Measurements from ENCODE around the gene LGR4. TPM values are rescaled to one million over a fixed set of nuclear protein-coding genes. Genes with fewer than 3 reads are reported as not detected.

Gene LGR4
- total RNA-seq, 1 donor from 2014 or later, result 36.2 TPM

- Mint-ChIP-seq H3K36me3 (ENCODE audit: low read depth) (no peaks in the 10 kb centered on the region), H3K9me3 (ENCODE audit: low read depth) (no peaks in the 10 kb centered on the region), H3K27ac (ENCODE audit: unreplicated experiment) (no peak overlapping the region), H3K4me3 (ENCODE audit: unreplicated experiment) (no peak overlapping the region), H3K4me1 (ENCODE audit: low read depth) (peaks cover 27% of the 10 kb centered on the region), H3K27me3 (ENCODE audit: low read depth) (no peaks in the 10 kb centered on the region)
- TF ChIP-seq CTCF (IDR thresholded peaks at IDR 0.05), result no peak
- DNase-seq (ENCODE audit: low spot score), result no peak
These were observed 27.8 kb downstream of the LGR4 start for GRCh38 chr11:27444801-27445215.

GRCh38 chr11:27443746-27444507 lies 28.7 kb downstream of the LGR4 start:
- H3K36me3 Mint-ChIP-seq (ENCODE audit: low read depth), result no peaks in the 10 kb centered on the region
- no peak overlapping the region for H3K27ac Mint-ChIP-seq (ENCODE audit: unreplicated experiment)
- no peak for DNase-seq (ENCODE audit: low spot score)
- no peaks in the 10 kb centered on the region for H3K27me3 Mint-ChIP-seq (ENCODE audit: low read depth)
- TF ChIP-seq CTCF (IDR thresholded peaks at IDR 0.05), result no peak
- no peak overlapping the region for H3K4me3 Mint-ChIP-seq (ENCODE audit: unreplicated experiment)
- no peaks in the 10 kb centered on the region for H3K9me3 Mint-ChIP-seq (ENCODE audit: low read depth)
- H3K4me1 Mint-ChIP-seq (ENCODE audit: low read depth), result peaks cover 27% of the 10 kb centered on the region

DNA sequence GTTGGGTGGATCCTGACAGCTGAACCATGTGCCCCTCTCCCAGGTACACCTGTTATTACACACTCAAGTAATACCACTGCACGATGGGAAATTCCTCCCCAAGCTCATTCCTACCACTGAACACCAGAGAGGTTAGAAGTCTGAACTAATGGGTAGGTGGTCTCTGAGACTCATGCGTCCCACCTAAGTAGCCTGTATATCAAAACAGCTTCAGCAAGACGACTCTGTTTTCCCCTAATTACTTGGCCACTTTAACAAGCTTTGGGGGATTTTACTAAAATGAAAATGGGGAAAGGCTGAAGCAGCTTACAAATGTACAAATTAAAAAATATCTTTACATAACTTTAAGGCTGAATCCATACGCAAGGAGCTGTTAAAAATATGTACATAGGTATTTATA lies 29.4 kb downstream of the LGR4 start:
- no peak for DNase-seq (ENCODE audit: low spot score)
- no peak overlapping the region for H3K4me3 Mint-ChIP-seq (ENCODE audit: unreplicated experiment)
- no peaks in the 10 kb centered on the region for H3K36me3 Mint-ChIP-seq (ENCODE audit: low read depth)
- no peaks in the 10 kb centered on the region for H3K27me3 Mint-ChIP-seq (ENCODE audit: low read depth)
- H3K9me3 Mint-ChIP-seq (ENCODE audit: low read depth), result no peaks in the 10 kb centered on the region
- no peak for TF ChIP-seq CTCF (IDR thresholded peaks at IDR 0.05)
- H3K27ac Mint-ChIP-seq (ENCODE audit: unreplicated experiment), result no peak overlapping the region
- peaks cover 27% of the 10 kb centered on the region for H3K4me1 Mint-ChIP-seq (ENCODE audit: low read depth)

DNA sequence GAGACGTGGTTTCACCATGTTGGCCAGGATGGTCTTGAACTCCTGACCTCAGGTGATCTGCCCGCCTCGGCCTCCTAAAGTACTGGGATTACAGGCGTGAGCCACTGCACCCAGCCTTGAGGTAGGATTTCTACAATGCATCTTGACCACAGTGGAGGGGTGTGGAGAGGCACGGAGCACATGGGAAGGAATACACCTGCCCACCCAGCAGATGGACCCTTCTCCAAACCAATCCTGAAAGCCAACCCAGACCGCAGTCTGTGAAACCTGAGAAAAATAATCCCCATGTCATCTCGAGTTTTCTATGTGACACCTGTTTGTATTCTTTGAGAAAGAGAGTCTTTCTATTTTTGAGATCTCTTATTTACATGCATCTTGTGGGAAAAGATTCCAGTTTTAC lies 32.5 kb downstream of the LGR4 start:
- Mint-ChIP-seq H3K36me3 (ENCODE audit: low read depth) (no peaks in the 10 kb centered on the region), H3K4me3 (ENCODE audit: unreplicated experiment) (no peak overlapping the region), H3K4me1 (ENCODE audit: low read depth) (peaks cover 35% of the 10 kb centered on the region), H3K9me3 (ENCODE audit: low read depth) (no peaks in the 10 kb centered on the region), H3K27ac (ENCODE audit: unreplicated experiment) (no peak overlapping the region), H3K27me3 (ENCODE audit: low read depth) (no peaks in the 10 kb centered on the region)
- no peak for DNase-seq (ENCODE audit: low spot score)
- no peak for TF ChIP-seq CTCF (IDR thresholded peaks at IDR 0.05)

DNA sequence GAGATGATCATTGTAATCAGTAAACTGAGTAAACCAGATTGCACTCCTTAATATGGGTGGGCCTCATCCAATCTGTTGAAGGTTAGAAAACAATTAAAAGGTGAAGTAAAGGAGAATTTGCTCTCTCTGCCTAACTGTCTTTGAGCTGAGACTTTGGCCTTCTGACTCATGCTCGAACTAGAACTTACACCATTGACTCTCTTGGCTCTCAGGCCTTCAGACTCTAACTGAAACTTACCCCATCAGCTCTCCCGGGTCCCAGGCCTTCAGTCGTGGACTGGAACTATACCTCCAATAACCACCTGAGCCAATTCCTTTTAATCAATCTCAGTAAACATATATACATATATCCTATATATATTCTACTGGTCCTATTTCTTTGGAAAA lies 34.0 kb downstream of the LGR4 start:
- no peak overlapping the region for H3K4me3 Mint-ChIP-seq (ENCODE audit: unreplicated experiment)
- H3K27me3 Mint-ChIP-seq (ENCODE audit: low read depth), result no peaks in the 10 kb centered on the region
- DNase-seq (ENCODE audit: low spot score), result no peak
- no peak for TF ChIP-seq CTCF (IDR thresholded peaks at IDR 0.05)
- H3K9me3 Mint-ChIP-seq (ENCODE audit: low read depth), result no peaks in the 10 kb centered on the region
- H3K36me3 Mint-ChIP-seq (ENCODE audit: low read depth), result no peaks in the 10 kb centered on the region
- no peak overlapping the region for H3K27ac Mint-ChIP-seq (ENCODE audit: unreplicated experiment)
- peaks cover 25% of the 10 kb centered on the region for H3K4me1 Mint-ChIP-seq (ENCODE audit: low read depth)

Measured in chondrocyte (in vitro differentiated cells).